Measurements from ENCODE around the gene SCARB1.

SCARB1 gene

GRCh38 chr12:124744659-124745464 lies 118.8 kb downstream of the SCARB1 start:
- Mint-ChIP-seq H3K27me3 (ENCODE audit: low read depth) (peaks cover 26% of the 10 kb centered on the region), H3K36me3 (ENCODE audit: low read depth) (no peaks in the 10 kb centered on the region), H3K9me3 (no peaks in the 10 kb centered on the region), H3K4me3 (no peak overlapping the region), H3K4me1 (ENCODE audit: low read depth) (peaks cover 4% of the 10 kb centered on the region), H3K27ac (no peak overlapping the region)
- no peak for DNase-seq (ENCODE audit: low spot score)

GRCh38 chr12:124744273-124744640 lies 119.4 kb downstream of the SCARB1 start:
- H3K36me3 Mint-ChIP-seq (ENCODE audit: low read depth): no peaks in the 10 kb centered on the region
- DNase-seq (ENCODE audit: low spot score): no peak
- H3K27ac Mint-ChIP-seq: no peak overlapping the region
- peaks cover 26% of the 10 kb centered on the region for H3K27me3 Mint-ChIP-seq (ENCODE audit: low read depth)
- no peaks in the 10 kb centered on the region for H3K9me3 Mint-ChIP-seq
- no peak overlapping the region for H3K4me3 Mint-ChIP-seq
- peaks cover 4% of the 10 kb centered on the region for H3K4me1 Mint-ChIP-seq (ENCODE audit: low read depth)

GRCh38 chr12:124743479-124744272 lies 120.0 kb downstream of the SCARB1 start:
- H3K36me3 Mint-ChIP-seq (ENCODE audit: low read depth): no peaks in the 10 kb centered on the region
- no peaks in the 10 kb centered on the region for H3K9me3 Mint-ChIP-seq
- DNase-seq (ENCODE audit: low spot score): no peak
- peaks cover 4% of the 10 kb centered on the region for H3K4me1 Mint-ChIP-seq (ENCODE audit: low read depth)
- no peak overlapping the region for H3K27ac Mint-ChIP-seq
- no peak overlapping the region for H3K4me3 Mint-ChIP-seq
- peaks cover 26% of the 10 kb centered on the region for H3K27me3 Mint-ChIP-seq (ENCODE audit: low read depth)

- peaks cover 4% of the 10 kb centered on the region for H3K4me1 Mint-ChIP-seq (ENCODE audit: low read depth)
- H3K27me3 Mint-ChIP-seq (ENCODE audit: low read depth): peaks cover 21% of the 10 kb centered on the region
- H3K4me3 Mint-ChIP-seq: no peak overlapping the region
- DNase-seq (ENCODE audit: low spot score): no peak
- no peaks in the 10 kb centered on the region for H3K9me3 Mint-ChIP-seq
- no peak overlapping the region for H3K27ac Mint-ChIP-seq
- H3K36me3 Mint-ChIP-seq (ENCODE audit: low read depth): no peaks in the 10 kb centered on the region
Measured at GRCh38 chr12:124742678-124743077, 121.0 kb downstream of the SCARB1 start.

GRCh38 chr12:124742111-124742510 lies 121.6 kb downstream of the SCARB1 start:
- Mint-ChIP-seq H3K36me3 (ENCODE audit: low read depth) (no peaks in the 10 kb centered on the region), H3K4me3 (no peak overlapping the region), H3K9me3 (no peaks in the 10 kb centered on the region), H3K27me3 (ENCODE audit: low read depth) (peaks cover 21% of the 10 kb centered on the region), H3K27ac (no peak overlapping the region), H3K4me1 (ENCODE audit: low read depth) (peaks cover 4% of the 10 kb centered on the region)
- DNase-seq (ENCODE audit: low spot score): no peak

GRCh38 chr12:124741211-124741610 lies 122.5 kb downstream of the SCARB1 start:
- H3K27ac Mint-ChIP-seq: no peak overlapping the region
- peaks cover 18% of the 10 kb centered on the region for H3K27me3 Mint-ChIP-seq (ENCODE audit: low read depth)
- H3K4me3 Mint-ChIP-seq: no peak overlapping the region
- DNase-seq (ENCODE audit: low spot score): no peak
- H3K36me3 Mint-ChIP-seq (ENCODE audit: low read depth): no peaks in the 10 kb centered on the region
- peaks cover 8% of the 10 kb centered on the region for H3K4me1 Mint-ChIP-seq (ENCODE audit: low read depth)
- no peaks in the 10 kb centered on the region for H3K9me3 Mint-ChIP-seq

- Mint-ChIP-seq H3K36me3 (ENCODE audit: low read depth) (no peaks in the 10 kb centered on the region), H3K9me3 (no peaks in the 10 kb centered on the region), H3K27ac (no peak overlapping the region), H3K27me3 (ENCODE audit: low read depth) (peaks cover 15% of the 10 kb centered on the region), H3K4me1 (ENCODE audit: low read depth) (peaks cover 10% of the 10 kb centered on the region), H3K4me3 (no peak overlapping the region)
- peak; percentile 23 for DNase-seq (ENCODE audit: low spot score)
Measured at GRCh38 chr12:124740691-124741137, 123.0 kb downstream of the SCARB1 start.

- DNase-seq (ENCODE audit: low spot score): no peak
- peaks cover 9% of the 10 kb centered on the region for H3K4me1 Mint-ChIP-seq (ENCODE audit: low read depth)
Measured at GRCh38 chr12:124739953-124740561, 123.6 kb downstream of the SCARB1 start.

GRCh38 chr12:124738636-124739467 lies 124.8 kb downstream of the SCARB1 start:
- Mint-ChIP-seq H3K9me3 (no peaks in the 10 kb centered on the region), H3K4me3 (no peak overlapping the region), H3K27me3 (ENCODE audit: low read depth) (peaks cover 9% of the 10 kb centered on the region), H3K4me1 (ENCODE audit: low read depth) (peaks cover 9% of the 10 kb centered on the region), H3K27ac (no peak overlapping the region), H3K36me3 (ENCODE audit: low read depth) (no peaks in the 10 kb centered on the region)
- DNase-seq (ENCODE audit: low spot score): no peak

More at GRCh38 chr12:124739953-124740561, 123.6 kb downstream of the SCARB1 start:
- H3K9me3 Mint-ChIP-seq: no peaks in the 10 kb centered on the region
- H3K36me3 Mint-ChIP-seq (ENCODE audit: low read depth): no peaks in the 10 kb centered on the region
- H3K4me3 Mint-ChIP-seq: no peak overlapping the region
- no peak overlapping the region for H3K27ac Mint-ChIP-seq
- peaks cover 9% of the 10 kb centered on the region for H3K27me3 Mint-ChIP-seq (ENCODE audit: low read depth)

- no peaks in the 10 kb centered on the region for H3K36me3 Mint-ChIP-seq (ENCODE audit: low read depth)
- no peak overlapping the region for H3K27ac Mint-ChIP-seq
- peaks cover 9% of the 10 kb centered on the region for H3K27me3 Mint-ChIP-seq (ENCODE audit: low read depth)
- H3K9me3 Mint-ChIP-seq: no peaks in the 10 kb centered on the region
- H3K4me3 Mint-ChIP-seq: no peak overlapping the region
- peaks cover 9% of the 10 kb centered on the region for H3K4me1 Mint-ChIP-seq (ENCODE audit: low read depth)
- no peak for DNase-seq (ENCODE audit: low spot score)
Measured at GRCh38 chr12:124737772-124738635, 125.7 kb downstream of the SCARB1 start.

GRCh38 chr12:124737040-124737419 lies 126.6 kb downstream of the SCARB1 start:
- no peaks in the 10 kb centered on the region for H3K9me3 Mint-ChIP-seq
- no peak for DNase-seq (ENCODE audit: low spot score)
- H3K36me3 Mint-ChIP-seq (ENCODE audit: low read depth): no peaks in the 10 kb centered on the region
- peaks cover 9% of the 10 kb centered on the region for H3K27me3 Mint-ChIP-seq (ENCODE audit: low read depth)
- no peak overlapping the region for H3K27ac Mint-ChIP-seq
- H3K4me3 Mint-ChIP-seq: no peak overlapping the region
- H3K4me1 Mint-ChIP-seq (ENCODE audit: low read depth): peaks cover 9% of the 10 kb centered on the region

- H3K9me3 Mint-ChIP-seq: no peaks in the 10 kb centered on the region
- H3K4me3 Mint-ChIP-seq: peak overlapping the region; percentile 24
- peak; percentile 19 for DNase-seq (ENCODE audit: low spot score)
- H3K36me3 Mint-ChIP-seq (ENCODE audit: low read depth): no peaks in the 10 kb centered on the region
- H3K27ac Mint-ChIP-seq: no peak overlapping the region
- peaks cover 9% of the 10 kb centered on the region for H3K27me3 Mint-ChIP-seq (ENCODE audit: low read depth)
- peaks cover 9% of the 10 kb centered on the region for H3K4me1 Mint-ChIP-seq (ENCODE audit: low read depth)
Measured at GRCh38 chr12:124736115-124737039, 127.3 kb downstream of the SCARB1 start.
